ENCODE data around the gene FAM200A. TPM values are rescaled to one million over a fixed set of nuclear protein-coding genes. Genes with fewer than 3 reads are reported as not detected.

FAM200A gene
- total RNA-seq, 1 donor from 2014 or later, result 6.8 TPM

DNA sequence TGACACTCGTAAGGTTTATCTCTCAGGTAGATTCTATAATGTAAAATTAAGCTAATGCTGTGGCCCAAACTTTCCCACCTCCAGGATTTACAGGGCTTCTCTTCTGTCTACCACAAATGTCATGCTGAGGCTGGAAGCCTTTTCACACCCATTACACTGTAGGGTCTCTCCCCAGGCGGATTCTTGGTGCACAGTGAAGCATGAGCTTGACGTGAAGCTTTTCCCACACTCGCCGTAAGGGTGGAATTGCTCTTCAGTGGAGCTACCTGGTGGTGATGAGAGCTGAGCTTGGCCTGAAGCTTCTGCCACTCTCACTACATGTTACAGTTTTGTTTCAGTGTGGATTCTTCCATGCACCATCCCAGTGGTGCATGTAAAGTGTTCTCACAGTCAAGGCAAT is 11.4 kb downstream of the FAM200A start:
- Mint-ChIP-seq H3K4me3 (ENCODE audit: unreplicated experiment) (peak overlapping the region; percentile 21), H3K36me3 (ENCODE audit: low read depth, unreplicated experiment) (peaks cover 37% of the 10 kb centered on the region), H3K4me1 (ENCODE audit: unreplicated experiment) (no peaks in the 10 kb centered on the region), H3K27ac (ENCODE audit: unreplicated experiment) (no peak overlapping the region), H3K27me3 (ENCODE audit: unreplicated experiment) (peaks cover 6% of the 10 kb centered on the region), H3K9me3 (ENCODE audit: unreplicated experiment) (peaks cover 10% of the 10 kb centered on the region)
- DNase-seq (ENCODE audit: low spot score), result no peak
- TF ChIP-seq, protein P1, sequence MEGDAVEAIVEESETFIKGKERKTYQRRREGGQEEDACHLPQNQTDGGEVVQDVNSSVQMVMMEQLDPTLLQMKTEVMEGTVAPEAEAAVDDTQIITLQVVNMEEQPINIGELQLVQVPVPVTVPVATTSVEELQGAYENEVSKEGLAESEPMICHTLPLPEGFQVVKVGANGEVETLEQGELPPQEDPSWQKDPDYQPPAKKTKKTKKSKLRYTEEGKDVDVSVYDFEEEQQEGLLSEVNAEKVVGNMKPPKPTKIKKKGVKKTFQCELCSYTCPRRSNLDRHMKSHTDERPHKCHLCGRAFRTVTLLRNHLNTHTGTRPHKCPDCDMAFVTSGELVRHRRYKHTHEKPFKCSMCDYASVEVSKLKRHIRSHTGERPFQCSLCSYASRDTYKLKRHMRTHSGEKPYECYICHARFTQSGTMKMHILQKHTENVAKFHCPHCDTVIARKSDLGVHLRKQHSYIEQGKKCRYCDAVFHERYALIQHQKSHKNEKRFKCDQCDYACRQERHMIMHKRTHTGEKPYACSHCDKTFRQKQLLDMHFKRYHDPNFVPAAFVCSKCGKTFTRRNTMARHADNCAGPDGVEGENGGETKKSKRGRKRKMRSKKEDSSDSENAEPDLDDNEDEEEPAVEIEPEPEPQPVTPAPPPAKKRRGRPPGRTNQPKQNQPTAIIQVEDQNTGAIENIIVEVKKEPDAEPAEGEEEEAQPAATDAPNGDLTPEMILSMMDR (IDR thresholded peaks at IDR 0.05; ENCODE audit: unreplicated experiment), result no peak

DNA sequence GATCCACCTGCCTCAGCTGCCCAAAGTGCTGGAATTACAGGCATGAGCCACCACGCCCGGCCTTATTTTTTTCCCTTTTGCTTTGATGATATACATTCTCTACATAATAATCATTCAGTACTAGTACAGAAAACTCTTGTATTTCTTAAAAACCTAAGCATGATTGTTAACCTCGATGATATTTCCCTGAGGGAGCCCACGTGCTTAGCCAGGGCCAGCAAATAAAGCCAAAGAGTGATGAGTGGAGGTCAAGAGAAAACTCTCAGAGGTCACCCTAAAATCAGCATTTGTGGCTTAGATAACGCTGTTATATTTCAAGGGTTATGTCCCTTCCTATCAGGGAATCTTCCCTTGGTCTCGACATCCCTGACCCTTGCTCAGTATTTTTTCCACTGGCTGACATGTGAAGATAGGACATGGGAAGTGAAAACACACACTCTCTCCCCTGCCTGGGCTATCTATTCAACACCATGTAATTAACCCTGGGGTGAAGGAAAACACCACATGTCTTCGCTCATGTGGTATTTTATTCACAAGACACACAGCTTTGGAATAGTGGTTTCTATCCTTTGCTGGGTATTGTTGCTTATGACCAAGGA is 12.6 kb downstream of the FAM200A start:
- Mint-ChIP-seq H3K4me1 (ENCODE audit: unreplicated experiment) (no peaks in the 10 kb centered on the region), H3K4me3 (ENCODE audit: unreplicated experiment) (no peak overlapping the region), H3K36me3 (ENCODE audit: low read depth, unreplicated experiment) (peaks cover 34% of the 10 kb centered on the region), H3K9me3 (ENCODE audit: unreplicated experiment) (peaks cover 10% of the 10 kb centered on the region), H3K27me3 (ENCODE audit: unreplicated experiment) (peaks cover 6% of the 10 kb centered on the region), H3K27ac (ENCODE audit: unreplicated experiment) (no peak overlapping the region)
- DNase-seq (ENCODE audit: low spot score), result no peak
- TF ChIP-seq, protein P1 (IDR thresholded peaks at IDR 0.05; ENCODE audit: unreplicated experiment), result no peak

- peaks cover 7% of the 10 kb centered on the region for H3K27me3 Mint-ChIP-seq (ENCODE audit: unreplicated experiment)
- no peak overlapping the region for H3K4me3 Mint-ChIP-seq (ENCODE audit: unreplicated experiment)
- peaks cover 45% of the 10 kb centered on the region for H3K36me3 Mint-ChIP-seq (ENCODE audit: low read depth, unreplicated experiment)
- TF ChIP-seq, protein P1 (IDR thresholded peaks at IDR 0.05; ENCODE audit: unreplicated experiment), result no peak
- H3K9me3 Mint-ChIP-seq (ENCODE audit: unreplicated experiment), result peaks cover 22% of the 10 kb centered on the region
- no peaks in the 10 kb centered on the region for H3K4me1 Mint-ChIP-seq (ENCODE audit: unreplicated experiment)
- H3K27ac Mint-ChIP-seq (ENCODE audit: unreplicated experiment), result no peak overlapping the region
- DNase-seq (ENCODE audit: low spot score), result no peak
Observed at GRCh38 chr7:99535667-99536066, 16.2 kb downstream of the FAM200A start.

DNA sequence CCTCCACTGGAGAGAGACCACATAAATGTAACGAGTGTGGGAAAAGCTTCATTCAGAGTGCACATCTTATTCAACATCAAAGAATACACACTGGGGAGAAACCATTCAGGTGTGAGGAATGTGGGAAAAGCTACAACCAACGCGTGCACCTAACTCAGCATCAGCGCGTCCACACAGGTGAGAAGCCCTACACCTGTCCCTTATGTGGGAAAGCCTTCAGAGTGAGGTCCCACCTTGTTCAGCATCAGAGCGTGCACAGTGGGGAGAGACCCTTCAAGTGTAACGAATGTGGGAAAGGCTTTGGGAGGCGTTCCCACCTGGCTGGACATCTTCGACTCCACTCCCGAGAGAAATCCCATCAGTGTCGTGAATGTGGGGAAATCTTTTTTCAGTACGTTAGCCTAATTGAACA is 20.6 kb downstream of the FAM200A start:
- Mint-ChIP-seq H3K27me3 (ENCODE audit: unreplicated experiment) (peaks cover 5% of the 10 kb centered on the region), H3K4me1 (ENCODE audit: unreplicated experiment) (no peaks in the 10 kb centered on the region), H3K27ac (ENCODE audit: unreplicated experiment) (no peak overlapping the region), H3K4me3 (ENCODE audit: unreplicated experiment) (peak overlapping the region; percentile 79), H3K36me3 (ENCODE audit: low read depth, unreplicated experiment) (peaks cover 75% of the 10 kb centered on the region), H3K9me3 (ENCODE audit: unreplicated experiment) (peaks cover 39% of the 10 kb centered on the region)
- no peak for DNase-seq (ENCODE audit: low spot score)
- TF ChIP-seq, protein P1 (IDR thresholded peaks at IDR 0.05; ENCODE audit: unreplicated experiment), result no peak

- H3K9me3 Mint-ChIP-seq (ENCODE audit: unreplicated experiment), result peaks cover 17% of the 10 kb centered on the region
- H3K4me1 Mint-ChIP-seq (ENCODE audit: unreplicated experiment), result no peaks in the 10 kb centered on the region
- H3K36me3 Mint-ChIP-seq (ENCODE audit: low read depth, unreplicated experiment), result peaks cover 60% of the 10 kb centered on the region
- no peak overlapping the region for H3K27ac Mint-ChIP-seq (ENCODE audit: unreplicated experiment)
- peak; percentile 24 for DNase-seq (ENCODE audit: low spot score)
- peaks cover 2% of the 10 kb centered on the region for H3K27me3 Mint-ChIP-seq (ENCODE audit: unreplicated experiment)
- peak overlapping the region; percentile 28 for H3K4me3 Mint-ChIP-seq (ENCODE audit: unreplicated experiment)
- TF ChIP-seq, protein P1 (IDR thresholded peaks at IDR 0.05; ENCODE audit: unreplicated experiment), result no peak
Observed at GRCh38 chr7:99525713-99526440, 26.0 kb downstream of the FAM200A start.

Data from endothelial cell (in vitro differentiated cells).